HG03521 (cell line): ENCODE data around the gene CASS4.
"Not testable (repeated sequence)": the region's sequence is repeated elsewhere in the genome, so short reads cannot be mapped to it uniquely, and the experiment has no call there.

ENCODE experiments used
- ATAC-seq: cut with Tn5 transposase; IDR thresholded peaks from one replicate; pipeline ENCODE4 v1.9.1; 2021; ENCODE audit warnings: mild to moderate bottlenecking, moderate library complexity; ENCODE audit not compliant: unreplicated experiment

Gene CASS4

GRCh38 chr20:56411759-56412472 lies at the start of gene CASS4:
TSS of gene CASS4 (plus strand) at chr20:56412260. CDS start at chr20:56412459, 199 bp downstream.
- ATAC-seq: no peak

- no peak for ATAC-seq
Observed at GRCh38 chr20:56362833-56363413, 49.1 kb upstream of the CASS4 start.

DNA sequence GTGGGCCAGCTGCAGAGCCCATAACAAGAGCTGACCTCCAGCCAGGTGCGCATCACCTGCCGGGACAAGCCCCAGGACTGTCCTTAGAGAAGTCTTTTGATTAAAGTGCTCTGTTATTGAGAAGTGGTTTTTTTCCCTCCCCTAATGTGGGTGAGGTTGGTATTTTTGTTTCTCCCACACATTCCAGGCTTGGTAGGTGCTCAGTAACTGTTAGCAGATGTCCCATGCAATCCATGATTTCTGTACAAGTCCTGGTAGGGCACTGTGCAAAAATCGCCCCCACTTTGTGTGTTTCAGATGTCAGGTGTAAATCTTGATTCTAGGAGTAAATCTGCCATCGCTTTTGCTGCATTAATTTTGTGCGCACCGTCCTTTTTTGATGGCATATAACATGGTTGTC lies 48.6 kb upstream of the CASS4 start:
- no peak for ATAC-seq

DNA sequence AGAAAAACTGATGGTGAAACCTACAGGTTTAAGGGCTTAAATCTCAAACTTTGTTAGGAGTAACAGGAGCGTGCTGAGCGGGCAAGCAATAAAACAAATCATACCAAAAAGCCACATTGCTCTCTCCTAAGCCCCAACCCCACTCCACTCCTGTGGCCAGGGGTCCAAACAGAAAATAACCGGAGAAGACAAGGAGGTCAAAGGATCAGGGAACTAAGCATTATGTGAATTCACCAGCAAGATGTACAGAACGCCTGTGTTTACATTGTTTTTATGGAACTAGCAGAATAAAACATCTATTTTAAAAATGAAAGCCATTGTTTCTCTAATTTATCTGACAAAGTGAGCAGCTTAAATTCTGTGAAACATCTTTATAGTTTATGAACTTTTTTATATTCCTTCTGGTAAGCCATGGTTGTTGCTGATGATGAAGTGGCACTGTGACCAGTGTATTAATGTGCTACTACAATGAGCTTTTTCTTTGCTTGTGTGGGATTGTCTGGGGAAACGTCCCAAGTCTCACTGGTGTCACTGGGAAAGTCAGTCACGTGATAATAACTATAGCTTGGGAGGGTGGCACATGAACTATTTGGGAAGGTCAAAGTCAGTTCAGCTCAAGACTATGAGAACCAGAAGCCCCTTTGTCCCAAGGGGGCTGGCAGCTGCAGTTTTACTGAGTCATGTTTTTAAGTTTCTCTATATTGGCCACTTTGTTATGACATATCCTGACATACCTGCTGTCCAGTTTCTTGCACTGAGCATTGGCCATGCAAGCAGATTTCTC lies 43.5 kb upstream of the CASS4 start:
- no peak for ATAC-seq

DNA sequence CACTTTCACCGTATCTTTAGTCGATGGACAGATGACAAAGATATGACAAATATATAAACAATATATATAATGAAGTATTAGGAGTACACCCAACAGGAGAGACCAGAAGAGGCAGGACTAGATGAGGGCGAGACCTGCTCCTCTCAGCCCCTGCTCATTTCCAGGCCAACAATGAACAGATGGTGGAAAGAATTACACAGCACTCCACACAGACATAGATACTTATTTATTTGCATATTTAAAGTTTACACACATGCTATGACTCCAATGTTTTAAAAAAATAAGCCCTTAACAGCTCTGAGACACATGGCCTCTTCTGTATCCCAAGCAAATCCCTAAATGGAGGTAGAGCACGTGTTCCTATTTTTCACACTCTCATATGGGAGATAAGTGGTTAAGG lies 42.9 kb upstream of the CASS4 start:
- no peak for ATAC-seq

GRCh38 chr20:56371977-56372376 lies 40.1 kb upstream of the CASS4 start:
- no peak for ATAC-seq

- ATAC-seq: no peak
Observed at GRCh38 chr20:56372850-56373249, 39.2 kb upstream of the CASS4 start.

DNA sequence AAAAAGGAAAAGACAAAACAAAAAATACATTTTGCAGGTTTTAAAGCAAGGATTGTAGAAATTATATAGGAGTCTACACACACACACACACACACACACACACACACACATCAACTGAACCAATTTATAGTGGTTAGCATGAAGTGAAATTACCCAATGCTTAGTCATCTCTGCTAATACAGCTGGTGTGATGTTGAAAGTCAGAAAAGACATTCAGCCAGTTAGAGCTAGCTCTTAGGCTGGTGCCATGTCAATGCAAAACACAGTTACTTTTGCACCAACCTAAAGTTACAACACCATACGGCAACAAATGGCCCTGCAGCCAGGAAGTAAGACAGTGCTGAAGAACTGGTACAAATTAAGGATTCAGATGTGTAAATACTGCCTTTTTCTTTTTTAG lies 38.1 kb upstream of the CASS4 start:
- ATAC-seq: no peak

DNA sequence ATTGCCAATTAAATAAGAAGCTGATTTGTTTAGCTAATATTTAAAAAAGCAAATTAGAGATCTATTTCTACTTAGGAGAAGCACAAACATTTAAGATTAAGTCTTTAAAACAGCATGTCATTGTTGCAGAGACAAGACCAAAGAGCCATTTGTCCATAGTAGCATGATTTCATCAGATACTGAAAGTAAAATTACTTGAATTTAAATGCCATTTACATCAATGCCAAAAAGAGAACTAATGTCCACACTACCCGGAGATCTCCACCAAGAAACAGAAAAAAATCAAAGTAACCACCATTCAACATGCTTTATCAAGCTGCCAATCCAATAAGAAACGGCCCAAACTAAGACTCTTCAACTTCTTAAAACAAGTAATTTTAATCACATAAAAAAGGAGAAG lies 35.7 kb upstream of the CASS4 start:
- ATAC-seq: no peak

DNA sequence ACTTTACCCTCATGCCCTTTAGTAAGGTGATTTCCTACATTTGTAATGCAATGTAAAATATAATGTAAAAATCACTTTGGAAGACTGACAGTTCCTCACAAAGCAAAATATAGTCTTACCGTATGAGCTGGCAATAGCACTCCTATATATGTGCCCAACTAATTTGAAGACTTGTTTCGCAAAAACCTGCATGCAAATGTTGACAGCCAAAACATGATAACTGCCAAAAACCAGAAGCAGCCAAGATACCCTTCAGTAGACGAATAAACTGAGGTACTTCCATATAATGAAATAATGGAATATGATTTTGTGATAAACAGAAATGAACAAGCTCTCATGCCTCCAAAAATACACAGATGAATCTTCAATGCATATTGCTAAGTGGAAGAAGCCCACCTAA lies 33.7 kb upstream of the CASS4 start:
- no peak for ATAC-seq

- ATAC-seq: no peak
Observed at GRCh38 chr20:56380375-56380774, 31.7 kb upstream of the CASS4 start.

DNA sequence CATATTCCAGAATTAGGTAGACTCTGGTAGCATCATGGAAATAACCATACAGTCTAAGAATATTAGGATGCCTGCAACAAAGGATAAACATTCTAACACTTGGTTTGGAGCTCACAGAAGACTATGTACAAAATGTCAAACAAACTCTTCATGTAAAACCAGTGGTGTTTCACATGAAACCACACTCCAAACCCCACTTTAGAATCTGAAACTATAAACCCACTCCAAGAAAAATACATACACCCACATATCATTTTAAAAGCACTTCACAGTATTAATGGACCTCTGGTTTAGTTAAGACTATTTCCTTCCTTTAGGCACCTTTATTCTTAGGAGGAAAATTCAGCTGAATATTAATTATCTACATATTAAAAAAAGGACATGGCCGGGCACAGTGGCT lies 30.6 kb upstream of the CASS4 start:
- ATAC-seq: no peak

GRCh38 chr20:56382696-56383095 lies 29.4 kb upstream of the CASS4 start:
- ATAC-seq: no peak

DNA sequence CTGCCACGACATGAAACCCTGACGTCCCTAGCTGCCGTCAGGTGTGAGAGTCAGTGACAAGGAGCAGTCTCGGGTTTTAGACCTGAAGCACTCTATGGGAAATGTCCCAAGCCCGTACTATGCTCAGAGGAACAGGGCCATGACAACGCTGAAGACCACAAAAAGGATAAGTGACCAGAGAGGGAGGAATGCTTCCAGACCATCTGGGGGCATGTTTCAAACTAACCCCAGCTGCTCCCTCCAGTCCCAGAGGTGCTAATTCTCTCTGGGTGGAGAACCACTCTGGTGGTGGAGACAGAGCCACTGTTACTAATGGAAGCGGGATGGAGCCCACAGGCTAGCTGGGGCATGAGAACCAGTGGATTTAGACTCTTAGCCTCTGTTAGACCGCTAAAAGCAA lies 28.7 kb upstream of the CASS4 start:
- no peak for ATAC-seq

GRCh38 chr20:56385130-56385529 lies 26.9 kb upstream of the CASS4 start:
- no peak for ATAC-seq

DNA sequence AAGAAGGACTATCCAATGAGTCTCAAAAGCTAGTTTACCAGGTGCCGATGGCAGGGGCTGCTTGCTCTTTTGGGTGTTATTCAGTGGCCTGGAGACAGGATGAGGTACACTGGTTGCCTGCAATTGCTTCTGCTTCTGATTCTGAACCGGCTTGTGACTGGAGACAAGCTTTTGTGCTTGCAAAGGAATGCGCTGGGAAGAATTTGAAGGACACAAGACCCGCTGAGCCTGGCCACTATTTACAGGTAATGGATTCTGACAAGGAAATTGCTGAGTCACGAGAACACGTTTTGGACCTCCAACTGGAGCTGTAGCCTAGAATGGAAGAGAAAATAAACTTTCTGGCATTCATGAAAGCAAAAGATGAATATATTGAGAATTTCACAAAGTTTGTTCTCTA lies 25.8 kb upstream of the CASS4 start:
- ATAC-seq: no peak

DNA sequence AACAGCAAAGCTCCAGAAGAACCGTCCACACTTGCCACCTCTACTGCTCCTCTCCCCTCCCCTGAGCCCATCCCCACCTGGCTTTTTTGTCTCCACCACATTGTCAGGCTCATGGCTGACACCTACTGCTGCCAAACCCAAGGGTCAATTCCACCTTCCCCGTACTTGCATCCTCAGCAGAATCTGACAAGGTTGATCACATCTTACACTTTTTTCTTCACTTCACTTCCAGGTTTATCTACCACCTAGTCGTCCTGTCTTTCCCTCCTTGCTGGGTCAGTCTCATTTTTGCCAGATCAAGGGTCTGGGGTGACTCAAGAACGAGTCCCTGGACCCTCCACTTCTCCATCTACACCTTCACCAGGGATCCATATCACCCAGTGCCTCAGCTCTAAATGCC lies 23.2 kb upstream of the CASS4 start:
- ATAC-seq: no peak

GRCh38 chr20:56389807-56390206 lies 22.3 kb upstream of the CASS4 start:
- ATAC-seq: no peak

- ATAC-seq: not testable (repeated sequence)
Observed at GRCh38 chr20:56390396-56390795, 21.7 kb upstream of the CASS4 start.

- ATAC-seq: no peak
Observed at GRCh38 chr20:56391037-56391436, 21.0 kb upstream of the CASS4 start.

- ATAC-seq: peak; percentile 23
Observed at GRCh38 chr20:56391596-56392131, 20.4 kb upstream of the CASS4 start.
